ENCODE results near the gene EPB41L4B.

Gene EPB41L4B

GRCh38 chr9:109191746-109192145, 129.1 kb downstream of the EPB41L4B start:
- DNase-seq, result no peak

GRCh38 chr9:109190151-109190550, 130.7 kb downstream of the EPB41L4B start:
- DNase-seq, result no peak

GRCh38 chr9:109186857-109187520, 133.9 kb downstream of the EPB41L4B start:
- no peak for DNase-seq

- DNase-seq, result peak; percentile 39
Observed at GRCh38 chr9:109182940-109183798, 137.7 kb downstream of the EPB41L4B start.

DNA sequence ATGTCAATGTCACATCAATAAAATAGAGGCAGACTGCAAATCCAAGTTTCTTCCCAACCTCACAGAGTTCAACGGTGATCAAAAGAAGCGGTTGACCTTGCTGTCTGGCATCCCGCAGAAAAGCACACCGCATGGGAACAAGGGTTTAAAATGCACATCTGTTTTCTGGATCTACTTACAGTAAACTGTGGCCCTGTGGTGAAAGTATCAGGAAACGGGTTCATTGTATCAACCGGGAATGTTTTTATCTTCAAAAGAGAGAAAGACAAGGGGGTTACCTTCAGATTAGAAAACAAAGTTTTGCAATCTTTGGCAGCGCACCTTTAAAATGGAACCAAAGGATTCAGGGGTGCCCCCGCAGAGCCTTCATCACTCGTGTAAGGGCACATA, 138.3 kb downstream of the EPB41L4B start:
- DNase-seq, result no peak

GRCh38 chr9:109181284-109181683, 139.6 kb downstream of the EPB41L4B start:
- DNase-seq, result no peak

DNA sequence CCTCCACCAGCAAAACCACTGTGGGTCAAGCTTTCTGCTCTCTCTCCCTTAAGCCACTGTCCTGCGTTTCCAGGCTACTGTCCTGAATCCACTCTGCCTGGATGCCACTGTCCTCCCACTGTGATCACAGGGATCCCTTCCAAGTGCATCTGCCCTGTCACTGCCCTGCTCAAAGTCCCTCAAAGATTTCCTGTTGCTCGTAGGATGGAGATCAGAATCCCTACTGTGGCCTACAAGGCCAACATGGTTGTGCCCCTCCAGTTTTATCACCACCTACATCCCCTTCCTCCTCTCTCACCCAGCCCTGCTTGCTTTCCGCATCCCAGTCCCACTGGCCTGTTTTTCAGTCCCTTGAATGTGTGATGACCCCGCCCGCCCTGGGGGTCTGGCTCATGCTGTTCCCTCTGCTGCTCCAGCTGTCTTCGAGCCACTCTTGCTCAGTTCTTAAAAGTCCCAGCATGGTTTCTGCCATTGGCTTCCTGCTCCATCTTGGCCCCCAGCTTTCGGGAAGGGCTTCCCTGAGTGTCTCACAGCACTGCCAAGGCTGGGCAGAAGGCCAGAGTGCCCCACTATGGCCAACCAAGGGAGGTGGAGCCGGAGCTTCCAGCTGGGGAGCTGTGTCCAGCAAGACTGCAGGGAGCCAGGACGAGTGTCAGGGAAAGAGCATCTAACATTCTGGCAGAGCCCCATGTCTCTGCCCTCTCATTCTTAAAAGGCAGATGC, 140.9 kb downstream of the EPB41L4B start:
- DNase-seq, result no peak

GRCh38 chr9:109176963-109177362, 143.9 kb downstream of the EPB41L4B start:
- no peak for DNase-seq

DNA sequence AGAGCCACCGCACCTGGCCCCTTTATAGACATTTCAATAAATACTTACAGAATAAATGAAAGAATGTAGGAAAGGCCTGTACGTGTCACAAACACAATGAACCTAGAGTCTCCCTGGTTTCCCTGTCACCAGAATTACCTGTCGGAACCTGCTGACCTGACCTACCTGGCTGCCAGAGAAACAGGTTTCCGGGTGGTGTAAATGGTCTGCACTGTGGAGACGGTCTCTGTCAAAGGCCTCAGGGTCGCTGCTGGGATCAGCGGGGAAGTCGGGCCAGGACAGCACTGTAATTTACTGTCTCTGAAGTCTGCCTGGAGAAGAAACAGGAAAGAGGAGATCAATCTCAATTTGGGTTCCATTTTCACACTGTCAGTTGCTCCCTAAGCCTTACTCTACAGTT, 144.5 kb downstream of the EPB41L4B start:
- DNase-seq, result no peak

- no peak for DNase-seq
Observed at GRCh38 chr9:109172935-109173334, 147.9 kb downstream of the EPB41L4B start.

DNA sequence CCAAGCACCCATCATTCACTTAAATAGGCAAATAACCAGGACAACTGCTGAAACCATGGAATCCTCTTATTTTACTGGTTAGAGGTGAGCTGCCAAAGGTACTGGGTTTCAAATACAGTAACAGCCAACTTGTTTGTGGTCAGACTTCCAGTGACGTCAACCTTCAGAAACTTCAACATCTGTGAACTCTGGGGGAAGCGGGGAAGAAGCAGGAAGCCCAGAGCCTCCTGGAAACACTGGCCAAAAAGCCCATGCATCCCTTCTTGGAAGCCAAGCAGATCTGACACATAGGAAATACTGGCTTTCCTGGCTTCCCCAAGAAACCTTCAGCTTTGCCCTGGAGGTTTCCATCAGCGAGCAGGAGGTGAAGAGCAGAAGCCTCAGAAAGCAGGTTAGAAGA, 148.9 kb downstream of the EPB41L4B start:
- DNase-seq, result no peak

GRCh38 chr9:109168170-109168569, 152.7 kb downstream of the EPB41L4B start:
- no peak for DNase-seq

DNA sequence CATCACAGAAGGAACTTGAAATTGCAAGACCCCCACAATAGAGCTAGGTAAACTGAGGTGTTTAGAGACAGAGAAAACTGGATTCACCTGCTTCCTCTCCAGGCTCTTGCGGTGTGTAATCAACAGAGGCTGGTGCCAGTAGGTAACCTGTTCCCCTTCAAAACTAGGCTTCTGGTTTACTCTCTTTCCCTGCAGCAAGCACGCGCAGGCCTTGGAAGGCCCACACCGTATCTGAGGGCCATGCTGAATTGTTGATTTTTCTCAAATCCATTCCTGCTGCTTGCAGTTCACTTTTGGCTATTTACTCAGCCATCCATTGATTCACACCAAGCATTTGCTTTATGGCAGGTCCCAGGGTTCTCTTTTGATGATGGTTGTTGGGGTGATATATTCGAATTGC, 153.1 kb downstream of the EPB41L4B start:
- DNase-seq, result no peak

DNA sequence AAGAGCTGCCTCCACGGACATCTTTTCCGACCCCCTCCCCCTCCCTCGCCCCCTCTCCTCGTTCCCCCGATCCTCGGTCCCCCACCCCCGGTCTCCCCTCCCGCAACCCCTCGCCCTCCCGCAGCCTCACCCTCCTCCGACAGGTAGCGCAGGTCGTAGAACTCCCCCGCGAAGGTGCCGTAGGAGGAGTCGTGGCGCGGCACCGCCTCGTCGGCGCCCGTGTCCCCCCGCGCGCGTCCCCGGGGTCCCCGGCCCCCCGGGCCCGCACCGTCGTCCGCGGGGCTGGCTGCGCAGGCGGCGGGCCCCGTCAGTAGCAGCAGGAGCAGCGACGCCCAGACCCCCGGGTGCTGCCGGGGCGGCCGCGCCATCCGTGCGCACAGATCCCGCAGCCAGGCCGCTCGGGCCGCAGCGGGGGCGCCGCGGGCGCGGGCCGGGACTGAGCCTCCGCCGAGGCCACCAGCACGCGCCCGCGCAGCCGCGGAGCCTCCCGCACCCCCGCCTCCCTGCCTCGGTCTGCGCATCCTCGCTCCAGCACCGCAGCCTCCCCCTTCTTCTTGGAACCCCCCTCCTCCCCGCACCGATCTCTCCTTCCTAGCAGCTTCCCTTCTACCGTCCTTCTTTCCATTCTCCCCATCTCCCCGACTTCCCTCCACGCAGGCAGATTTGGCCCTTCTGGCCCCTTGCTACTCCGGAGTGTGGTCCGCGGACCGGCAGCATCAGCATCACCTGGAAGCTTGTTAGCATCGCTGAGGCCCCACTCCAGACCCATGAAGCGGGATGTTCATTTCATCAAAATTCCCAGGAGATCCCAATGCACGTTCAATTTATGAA, 153.9 kb downstream of the EPB41L4B start, which contains the start of gene FRRS1L:
Gene FRRS1L (minus strand): TSS at position 479 of the 831 bp plus-strand sequence. CDS start 111 bp downstream, at position 368.
- no peak for DNase-seq

- no peak for DNase-seq
Observed at GRCh38 chr9:109166171-109166770, 154.6 kb downstream of the EPB41L4B start.

DNA sequence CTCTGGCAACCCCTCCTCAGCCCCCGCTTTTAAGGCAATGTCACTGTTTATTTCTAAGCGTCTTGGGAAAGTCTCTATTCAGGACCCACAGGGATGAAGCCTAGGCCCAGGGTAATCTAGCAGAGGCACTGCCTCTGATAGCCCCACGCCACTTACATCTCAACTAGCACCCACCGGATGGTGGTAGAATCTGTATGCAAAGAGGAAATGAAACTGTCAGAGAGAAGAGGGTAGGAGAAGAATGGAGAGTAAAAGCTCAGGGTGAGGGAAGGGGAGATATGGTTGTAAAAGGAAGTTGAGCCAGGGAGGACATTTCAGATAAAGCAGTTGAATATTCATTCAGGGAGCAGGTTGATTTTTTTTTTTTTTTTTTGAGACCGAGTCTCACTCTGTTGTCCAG, 156.8 kb downstream of the EPB41L4B start:
- DNase-seq, result no peak

GRCh38 chr9:109163194-109163593, 157.7 kb downstream of the EPB41L4B start:
- no peak for DNase-seq

DNA sequence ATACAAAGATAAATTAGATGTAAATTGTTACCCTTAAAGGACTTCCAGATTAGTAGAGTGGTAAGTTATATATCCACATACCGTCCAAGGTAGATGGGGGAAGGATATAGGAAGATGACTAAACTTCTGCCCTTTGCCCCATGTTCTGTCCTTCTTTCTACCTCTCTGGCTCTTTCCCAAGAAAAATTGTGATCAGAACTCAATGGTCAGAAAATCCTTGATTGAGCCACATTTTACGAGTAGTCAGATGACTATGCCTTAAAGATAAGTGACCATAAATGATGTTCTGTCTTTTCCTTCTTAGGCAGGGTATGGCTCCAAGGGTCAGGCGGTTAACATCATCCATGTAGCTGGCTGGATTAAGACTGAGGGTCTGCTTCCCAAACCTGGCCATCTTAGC, 158.2 kb downstream of the EPB41L4B start:
- DNase-seq, result no peak

DNA sequence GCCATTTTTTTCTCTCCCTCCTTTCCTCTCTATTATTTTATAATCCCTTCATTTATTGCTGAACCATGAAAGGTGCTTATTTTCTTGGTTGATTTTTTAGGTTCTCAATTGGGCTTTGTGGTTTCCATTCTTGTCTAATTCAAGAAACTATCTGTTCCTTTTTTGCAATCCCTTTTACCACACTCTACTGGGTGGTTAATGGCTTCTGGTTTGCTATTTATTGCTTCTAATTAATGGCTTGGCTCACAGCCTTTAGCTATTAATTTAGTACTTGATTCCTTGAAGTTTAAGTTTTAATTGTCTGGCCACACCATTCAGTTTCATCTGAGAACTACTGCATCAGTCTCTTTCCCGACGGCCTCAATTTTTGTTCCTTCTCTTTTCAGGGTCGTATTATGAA, 159.4 kb downstream of the EPB41L4B start:
- DNase-seq, result no peak

DNA sequence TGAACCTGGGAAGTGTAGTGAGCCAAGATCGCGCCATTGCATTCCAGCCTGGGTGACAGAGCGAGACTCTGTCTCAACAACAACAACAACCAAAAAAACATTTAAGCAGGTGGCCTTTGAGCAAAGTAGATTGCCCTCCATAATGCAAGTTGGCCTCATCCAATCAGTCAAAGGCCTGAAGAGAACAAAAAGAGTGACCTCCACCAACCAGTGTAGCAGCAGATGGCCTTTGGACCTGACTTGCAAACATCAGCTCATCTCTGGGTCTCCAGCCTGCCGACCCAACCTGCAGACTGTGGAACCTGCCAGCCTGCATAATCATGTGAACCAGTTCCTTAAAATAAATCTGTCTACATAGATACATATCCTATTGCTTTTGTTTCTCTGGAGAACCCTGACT, 161.3 kb downstream of the EPB41L4B start:
- DNase-seq, result no peak

DNA sequence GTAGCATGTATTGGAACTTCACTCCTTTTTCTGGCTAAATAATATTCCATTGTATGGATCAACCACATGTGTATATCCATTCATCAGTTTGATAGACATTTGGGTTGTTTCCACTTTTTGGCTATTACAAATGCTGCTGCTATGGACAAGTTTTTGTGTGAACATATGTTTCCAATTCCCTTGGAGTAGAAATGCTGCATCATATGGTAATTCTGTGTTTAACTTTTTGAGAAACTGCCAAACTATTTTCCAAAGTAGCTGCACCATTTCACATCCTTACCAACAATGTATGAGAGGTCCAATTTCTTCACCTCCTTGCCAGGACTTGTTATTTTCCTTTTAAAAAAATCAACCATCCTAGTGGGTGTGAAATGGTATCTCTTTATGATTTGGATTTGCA, 162.2 kb downstream of the EPB41L4B start:
- DNase-seq, result no peak

GRCh38 chr9:109156708-109157107, 164.2 kb downstream of the EPB41L4B start:
- no peak for DNase-seq
